HG03521 (cell line): ENCODE results near the gene PAPSS2.
"Not testable (repeated sequence)": the region's sequence is repeated elsewhere in the genome, so short reads cannot be mapped to it uniquely, and the experiment has no call there.

Experiments used
- ATAC-seq: cut with Tn5 transposase; IDR thresholded peaks from one replicate; pipeline ENCODE4 v1.9.1; 2021; ENCODE audit warnings: mild to moderate bottlenecking, moderate library complexity; ENCODE audit not compliant: unreplicated experiment

Gene PAPSS2

GRCh38 chr10:87659571-87660483, at the start of gene PAPSS2:
Gene PAPSS2 (plus strand): TSS chr10:87659878. CDS start chr10:87659982, 104 bp downstream.
- no peak for ATAC-seq

GRCh38 chr10:87611341-87611740, 48.3 kb upstream of the PAPSS2 start:
- not testable (repeated sequence) for ATAC-seq

- no peak for ATAC-seq
These were observed 47.6 kb upstream of the PAPSS2 start for GRCh38 chr10:87612115-87612514.

- ATAC-seq = no peak
These were observed 45.9 kb upstream of the PAPSS2 start for GRCh38 chr10:87613751-87614150.

GRCh38 chr10:87615856-87616255, 43.8 kb upstream of the PAPSS2 start:
- no peak for ATAC-seq

GRCh38 chr10:87617503-87617902, 42.2 kb upstream of the PAPSS2 start:
- ATAC-seq = no peak

- no peak for ATAC-seq
These were observed 40.9 kb upstream of the PAPSS2 start for GRCh38 chr10:87618566-87619423.

GRCh38 chr10:87619705-87620104, 40.0 kb upstream of the PAPSS2 start:
- no peak for ATAC-seq

- not testable (repeated sequence) for ATAC-seq
These were observed 38.2 kb upstream of the PAPSS2 start for GRCh38 chr10:87621440-87621839.

- no peak for ATAC-seq
These were observed 37.2 kb upstream of the PAPSS2 start for GRCh38 chr10:87622314-87623004.

GRCh38 chr10:87623191-87623590, 36.5 kb upstream of the PAPSS2 start:
- no peak for ATAC-seq

GRCh38 chr10:87625661-87626060, 34.0 kb upstream of the PAPSS2 start:
- no peak for ATAC-seq

- ATAC-seq = no peak
These were observed 33.2 kb upstream of the PAPSS2 start for GRCh38 chr10:87626422-87626892.

- ATAC-seq = no peak
These were observed 29.5 kb upstream of the PAPSS2 start for GRCh38 chr10:87630171-87630570.

GRCh38 chr10:87632454-87632853, 27.2 kb upstream of the PAPSS2 start:
- ATAC-seq = no peak

GRCh38 chr10:87634311-87634710, 25.4 kb upstream of the PAPSS2 start:
- ATAC-seq = no peak

- ATAC-seq = peak; percentile 51
These were observed 24.0 kb upstream of the PAPSS2 start for GRCh38 chr10:87635498-87636312.

GRCh38 chr10:87636313-87636915, 23.3 kb upstream of the PAPSS2 start:
- no peak for ATAC-seq

- ATAC-seq = no peak
These were observed 20.2 kb upstream of the PAPSS2 start for GRCh38 chr10:87639493-87639892.

- no peak for ATAC-seq
These were observed 19.6 kb upstream of the PAPSS2 start for GRCh38 chr10:87640043-87640442.
